Left ventricle myocardium superior (tissue), 1 donor: ENCODE results near the gene BTF3L4. TPM values are rescaled to one million over a fixed set of nuclear protein-coding genes. Genes with fewer than 3 reads are reported as not detected.

Source experiments
- ATAC-seq: fragments of 200-7000 bp; cut with Tn5 transposase; one replicate; pipeline ENCODE4 v1.9.1; 2020; ENCODE audit warnings: mild to moderate bottlenecking, moderate library complexity
- DNase-seq: peaks from one replicate; pipeline ENCODE4 v3.0.0-alpha.2; 2020
- intact Hi-C: fragments of 100-400 bp; cut with micrococcal nuclease; formaldehyde crosslinking; loops from one replicate; pipeline ENCODE4 v1.11.0; 2022
- total RNA-seq: library from RNA; stranded (reverse); fragmentation: NEBNext Ultra II Directional; extraction: Animal tissue kit (Norgen Biotek cat#: 25700); gene quantifications from one replicate; pipeline ENCODE4 v1.2.1, GENCODE V29; 2021
- donor health status: DM: no; HTN: yes; CAD: no; lungs with severe emphysema.

The BTF3L4 gene
- total RNA-seq, 1 donor from 2014 or later: 30.8 TPM

GRCh38 chr1:52111492-52111891, 55.4 kb downstream of the BTF3L4 start:
- ATAC-seq: no peak
- intact Hi-C loops: no loop called here
- no peak for DNase-seq

- no peak for DNase-seq
- intact Hi-C loops: no loop called here
- ATAC-seq: no peak
These were observed 56.4 kb downstream of the BTF3L4 start for GRCh38 chr1:52112489-52112888.

- ATAC-seq (no peak), DNase-seq (no peak)
- intact Hi-C loops: no loop called here
These were observed 63.4 kb downstream of the BTF3L4 start for GRCh38 chr1:52119301-52120079.

GRCh38 chr1:52122384-52122783, 66.3 kb downstream of the BTF3L4 start:
- no peak for ATAC-seq
- intact Hi-C loops: no loop called here
- DNase-seq: no peak

GRCh38 chr1:52123622-52124021, 67.5 kb downstream of the BTF3L4 start:
- no peak for DNase-seq
- intact Hi-C loops: no loop called here
- no peak for ATAC-seq

GRCh38 chr1:52125736-52126359, 69.8 kb downstream of the BTF3L4 start:
- ATAC-seq: no peak
- DNase-seq: no peak
- intact Hi-C loops: loop anchor here (5.0 kb wide), 1 partner anchor 171 kb away; no protein-coding TSS in a partner anchor

- peak; percentile 56 for ATAC-seq
- no peak for DNase-seq
- intact Hi-C loops: loop anchor here (5.0 kb wide), 1 partner anchor 170 kb away; no protein-coding TSS in a partner anchor
These were observed 71.4 kb downstream of the BTF3L4 start for GRCh38 chr1:52127181-52128180.

- intact Hi-C loops: no loop called here
- ATAC-seq (no peak), DNase-seq (no peak)
These were observed 83.9 kb downstream of the BTF3L4 start for GRCh38 chr1:52139817-52140540.

Other genes starting within 250 kb of the BTF3L4 start
- 157 TPM for gene NRDC, start 177.6 kb upstream of the BTF3L4 start, total RNA-seq
- not detected for gene RAB3B, start 65.6 kb upstream of the BTF3L4 start, total RNA-seq
- gene KTI12, start 22.5 kb upstream of the BTF3L4 start, total RNA-seq: 3.2 TPM
- 18.5 TPM for gene TXNDC12, start 1.1 kb upstream of the BTF3L4 start, total RNA-seq
- gene ZFYVE9, start 85.8 kb downstream of the BTF3L4 start, total RNA-seq: 19.3 TPM